Muscle layer of duodenum (tissue), 2 donors: ENCODE data around the gene GAP43.

Source experiments
- H3K27ac ChIP-seq: one replicate; pipeline ENCODE4 v1.7.0; 2013; ENCODE audit warnings: mild to moderate bottlenecking, low read length
- H3K27me3 ChIP-seq: one replicate; pipeline ENCODE4 v1.7.0; 2013; ENCODE audit warnings: low read depth, mild to moderate bottlenecking, control low read depth, low read length
- H3K36me3 ChIP-seq, 2 donors: one replicate each; pipeline ENCODE4 v1.7.0; 2013; ENCODE audit warnings: low read length in 2 of 2, control low read depth in 1 of 2, mild to moderate bottlenecking in 1 of 2; ENCODE audit not compliant: insufficient read depth in 2 of 2, control insufficient read depth in 1 of 2
- H3K4me1 ChIP-seq, 2 donors: one replicate each; pipeline ENCODE4 v1.7.0; 2013; ENCODE audit warnings: low read length in 2 of 2, mild to moderate bottlenecking in 2 of 2, control low read depth in 1 of 2, moderate library complexity in 1 of 2; ENCODE audit not compliant: insufficient read depth in 2 of 2, control insufficient read depth in 1 of 2
- H3K4me3 ChIP-seq, 2 donors: one replicate each; pipeline ENCODE4 v1.7.0; 2013; ENCODE audit warnings: low read length in 2 of 2, low read depth in 1 of 2, mild to moderate bottlenecking in 1 of 2
- H3K9me3 ChIP-seq, 2 donors: one replicate each; pipeline ENCODE4 v1.7.0; 2013; ENCODE audit warnings: low read length in 2 of 2, control low read depth in 1 of 2, mild to moderate bottlenecking in 1 of 2; ENCODE audit not compliant: control insufficient read depth in 1 of 2
- donor health status: healthy.

Gene GAP43

GRCh38 chr3:115652738-115653137 lies 29.4 kb downstream of the GAP43 start:
- Histone ChIP-seq H3K27me3 (no peaks in the 10 kb centered on the region), H3K9me3 (no peaks in the 10 kb centered on the region), H3K36me3 (no peaks in the 10 kb centered on the region), H3K4me3 (no peak overlapping the region), H3K4me1 (no peaks in the 10 kb centered on the region), H3K27ac (no peak overlapping the region)

GRCh38 chr3:115655761-115656282 lies 32.5 kb downstream of the GAP43 start:
- Histone ChIP-seq H3K36me3 (peaks cover 0 to 5% of the 10 kb centered on the region in 2 donors), H3K4me3 (no peak overlapping the region), H3K27me3 (no peaks in the 10 kb centered on the region), H3K4me1 (no peaks in the 10 kb centered on the region), H3K27ac (no peak overlapping the region), H3K9me3 (no peaks in the 10 kb centered on the region)

GRCh38 chr3:115657168-115657567 lies 33.9 kb downstream of the GAP43 start:
- H3K9me3 ChIP-seq, result no peaks in the 10 kb centered on the region
- H3K36me3 ChIP-seq, result peaks cover 0 to 5% of the 10 kb centered on the region in 2 donors
- no peak overlapping the region for H3K4me3 ChIP-seq
- H3K27me3 ChIP-seq, result no peaks in the 10 kb centered on the region
- no peak overlapping the region for H3K27ac ChIP-seq
- no peaks in the 10 kb centered on the region for H3K4me1 ChIP-seq

- Histone ChIP-seq H3K9me3 (no peaks in the 10 kb centered on the region), H3K4me3 (peak overlapping the region; percentile 75 to 82), H3K27ac (peak overlapping the region; percentile 97), H3K4me1 (no peaks in the 10 kb centered on the region), H3K27me3 (no peaks in the 10 kb centered on the region), H3K36me3 (peaks cover 0 to 5% of the 10 kb centered on the region in 2 donors)
Observed at GRCh38 chr3:115658032-115658336, 34.7 kb downstream of the GAP43 start.

- peak overlapping the region; percentile 97 for H3K27ac ChIP-seq
- H3K9me3 ChIP-seq, result no peaks in the 10 kb centered on the region
- H3K4me1 ChIP-seq, result no peaks in the 10 kb centered on the region
- no peaks in the 10 kb centered on the region for H3K27me3 ChIP-seq
- H3K4me3 ChIP-seq, result peak overlapping the region; percentile 75 to 82
- peaks cover 0 to 5% of the 10 kb centered on the region in 2 donors for H3K36me3 ChIP-seq
Observed at GRCh38 chr3:115658337-115659181, 35.2 kb downstream of the GAP43 start.

GRCh38 chr3:115659253-115660220 lies 36.2 kb downstream of the GAP43 start:
- Histone ChIP-seq H3K36me3 (peaks cover 0 to 5% of the 10 kb centered on the region in 2 donors), H3K27ac (peak overlapping the region; percentile 97), H3K9me3 (no peaks in the 10 kb centered on the region), H3K4me1 (no peaks in the 10 kb centered on the region), H3K4me3 (peak overlapping the region; percentile 75 to 82), H3K27me3 (no peaks in the 10 kb centered on the region)

GRCh38 chr3:115660646-115661337 lies 37.5 kb downstream of the GAP43 start:
- peaks cover 0 to 5% of the 10 kb centered on the region in 2 donors for H3K36me3 ChIP-seq
- H3K9me3 ChIP-seq, result no peaks in the 10 kb centered on the region
- H3K4me3 ChIP-seq, result no peak overlapping the region
- H3K27ac ChIP-seq, result no peak overlapping the region
- no peaks in the 10 kb centered on the region for H3K27me3 ChIP-seq
- no peaks in the 10 kb centered on the region for H3K4me1 ChIP-seq

- Histone ChIP-seq H3K9me3 (no peaks in the 10 kb centered on the region), H3K27me3 (no peaks in the 10 kb centered on the region), H3K36me3 (peaks cover 0 to 5% of the 10 kb centered on the region in 2 donors), H3K4me1 (no peaks in the 10 kb centered on the region), H3K27ac (no peak overlapping the region), H3K4me3 (no peak overlapping the region)
Observed at GRCh38 chr3:115662356-115662755, 39.0 kb downstream of the GAP43 start.

GRCh38 chr3:115663414-115663813 lies 40.1 kb downstream of the GAP43 start:
- Histone ChIP-seq H3K4me3 (no peak overlapping the region), H3K4me1 (no peaks in the 10 kb centered on the region), H3K27me3 (no peaks in the 10 kb centered on the region), H3K36me3 (no peaks in the 10 kb centered on the region), H3K9me3 (no peaks in the 10 kb centered on the region), H3K27ac (no peak overlapping the region)

GRCh38 chr3:115666081-115666480 lies 42.8 kb downstream of the GAP43 start:
- Histone ChIP-seq H3K27me3 (no peaks in the 10 kb centered on the region), H3K9me3 (no peaks in the 10 kb centered on the region), H3K4me3 (no peak overlapping the region), H3K4me1 (peaks cover 0 to 2% of the 10 kb centered on the region in 2 donors), H3K36me3 (no peaks in the 10 kb centered on the region), H3K27ac (no peak overlapping the region)
